Aortic smooth muscle cell (primary cell): ENCODE measurements around the gene FEM1C. TPM values are rescaled to one million over a fixed set of nuclear protein-coding genes. Genes with fewer than 3 reads are reported as not detected.

ENCODE experiments used
- total RNA-seq: library from RNA; depleted of rRNA; stranded (reverse); fragments of >200 nt; gene quantifications from 2 replicates; pipeline ENCODE4 v1.2.3, GENCODE V29; 2014

The FEM1C gene, protein sequence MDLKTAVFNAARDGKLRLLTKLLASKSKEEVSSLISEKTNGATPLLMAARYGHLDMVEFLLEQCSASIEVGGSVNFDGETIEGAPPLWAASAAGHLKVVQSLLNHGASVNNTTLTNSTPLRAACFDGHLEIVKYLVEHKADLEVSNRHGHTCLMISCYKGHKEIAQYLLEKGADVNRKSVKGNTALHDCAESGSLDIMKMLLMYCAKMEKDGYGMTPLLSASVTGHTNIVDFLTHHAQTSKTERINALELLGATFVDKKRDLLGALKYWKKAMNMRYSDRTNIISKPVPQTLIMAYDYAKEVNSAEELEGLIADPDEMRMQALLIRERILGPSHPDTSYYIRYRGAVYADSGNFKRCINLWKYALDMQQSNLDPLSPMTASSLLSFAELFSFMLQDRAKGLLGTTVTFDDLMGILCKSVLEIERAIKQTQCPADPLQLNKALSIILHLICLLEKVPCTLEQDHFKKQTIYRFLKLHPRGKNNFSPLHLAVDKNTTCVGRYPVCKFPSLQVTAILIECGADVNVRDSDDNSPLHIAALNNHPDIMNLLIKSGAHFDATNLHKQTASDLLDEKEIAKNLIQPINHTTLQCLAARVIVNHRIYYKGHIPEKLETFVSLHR
- 15.7 and 19.0 TPM in 2 replicates for total RNA-seq

DNA sequence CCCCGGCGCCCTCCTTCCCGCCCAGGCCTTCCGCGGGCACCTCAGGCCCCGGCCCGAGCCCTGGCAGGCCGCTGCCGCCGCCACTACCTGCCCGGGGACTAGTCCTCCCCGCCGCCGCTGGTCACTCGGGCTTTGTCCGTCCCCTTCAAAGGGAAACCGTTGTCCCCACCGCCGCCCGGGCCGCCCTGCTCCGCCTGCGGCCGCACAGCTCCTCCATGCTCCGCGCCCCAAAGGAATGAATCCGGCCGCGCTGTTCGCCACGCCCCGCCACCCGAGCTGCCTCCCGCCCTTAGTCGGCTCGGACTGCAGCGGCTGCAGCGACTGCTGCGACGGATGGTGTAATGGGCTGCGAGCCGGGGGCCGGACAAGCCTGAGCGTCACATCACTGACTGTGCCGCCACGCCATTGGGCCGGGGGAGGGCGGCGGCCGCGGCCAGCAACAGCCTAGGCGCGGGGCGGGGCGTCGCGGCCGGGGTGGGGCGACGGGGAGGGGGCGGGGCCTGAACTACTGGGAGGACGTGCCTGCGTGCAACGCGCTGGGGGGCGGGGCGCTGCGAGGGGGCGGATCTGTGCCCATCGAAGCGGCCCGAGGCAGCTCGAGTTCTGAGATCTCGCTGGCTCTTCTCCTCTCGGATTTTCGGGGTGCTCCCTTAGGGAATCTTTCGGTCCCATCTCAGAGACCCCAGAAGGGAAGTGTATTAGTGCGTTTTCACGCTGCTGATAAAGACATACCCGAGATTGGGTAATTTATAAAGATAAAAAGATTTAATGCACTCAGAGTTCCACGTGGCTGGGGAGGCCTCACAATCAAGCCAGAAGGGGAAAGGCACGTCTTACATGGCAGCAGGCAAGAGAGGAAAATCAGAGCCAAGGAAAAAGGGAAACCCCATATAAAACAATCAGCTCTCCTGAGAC lies at the start of gene FEM1C:
Gene FEM1C (minus strand): TSS at position 340 of the 915 bp plus-strand sequence. CDS start 1,282 bp downstream, outside the sequence.

Other genes starting within 250 kb of the FEM1C start
- gene CCDC112, start 248.1 kb downstream of the FEM1C start, total RNA-seq = 5.4 and 5.8 TPM in 2 replicates
- 3.3 TPM in 2 replicates for gene TICAM2, start 57.7 kb upstream of the FEM1C start, total RNA-seq
- 137 and 148 TPM in 2 replicates for gene TMED7, start 81.3 kb upstream of the FEM1C start, total RNA-seq